K562 (cell line): ENCODE results near the gene SRSF5.

Experiments used
- ADNP ChIP-seq: fragments of 200-800 bp; sonication (Bioruptor generic); IDR thresholded peaks from 2 replicates; pipeline ENCODE4 v1.6.1; 2016; ENCODE audit warnings: missing genetic modification characterization, missing compliant biosample characterization
- ARID4B ChIP-seq: sonication (generic); formaldehyde crosslinking; IDR thresholded peaks from 2 replicates; pipeline ENCODE4 v1.8.0; 2022; ENCODE audit warnings: mild to moderate bottlenecking, missing genetic modification reagents
- CHD4 ChIP-seq: fragments of 200-600 bp; sonication (generic); IDR thresholded peaks from 3 replicates; pipeline ENCODE4 v1.6.1; 2012; ENCODE audit warnings: low read depth, mild to moderate bottlenecking, mixed read lengths, low read length, inconsistent platforms; ENCODE audit not compliant: insufficient read depth, insufficient replicate concordance, poor library complexity, severe bottlenecking
- CREB1 ChIP-seq, 2 experiments: sonication (generic) in 1 of 2; formaldehyde crosslinking in 1 of 2; IDR thresholded peaks; 2 replicates each; pipeline versions ENCODE4 v1.6.1 to v1.8.0; 2012 to 2022; ENCODE audit warnings: inconsistent platforms in 1 of 2, mild to moderate bottlenecking in 1 of 2, missing genetic modification reagents in 1 of 2, moderate library complexity in 1 of 2
- CTCF ChIP-seq, 3 experiments: IDR thresholded peaks in 2 of 3; conservative IDR thresholded peaks in 1 of 3; 2 replicates each; pipeline ENCODE4 v1.5.1; 2011 to 2012; ENCODE audit warnings: low read length in 3 of 3, mild to moderate bottlenecking in 3 of 3, control low read depth in 2 of 3, improper control_type of control experiment in 1 of 3, inconsistent platforms in 1 of 3, low read depth in 1 of 3, mixed read lengths in 1 of 3, moderate library complexity in 1 of 3; ENCODE audit not compliant: insufficient read depth in 2 of 3
- EZH2 ChIP-seq: IDR thresholded peaks from 2 replicates; pipeline ENCODE4 v1.6.1; 2012; ENCODE audit warnings: low read depth, mild to moderate bottlenecking, inconsistent platforms, low read length, borderline replicate concordance
- FOXP1 ChIP-seq: sonication (generic); formaldehyde crosslinking; IDR thresholded peaks from 2 replicates; pipeline ENCODE4 v1.8.0; 2022; ENCODE audit warnings: mild to moderate bottlenecking, missing genetic modification reagents
- NR3C1 ChIP-seq: sonication (generic); formaldehyde crosslinking; IDR thresholded peaks from 2 replicates; pipeline ENCODE4 v1.8.1; 2022; ENCODE audit warnings: missing genetic modification reagents
- POLR2AphosphoS5 ChIP-seq: IDR thresholded peaks from 2 replicates; pipeline ENCODE4 v1.6.1; 2011; ENCODE audit warnings: mild to moderate bottlenecking, low read depth, low read length, moderate library complexity; ENCODE audit not compliant: control insufficient read depth, insufficient read depth
- ZBTB33 ChIP-seq: sonication (generic); formaldehyde crosslinking; IDR thresholded peaks from 2 replicates; pipeline ENCODE4 v1.8.1; 2023; ENCODE audit warnings: mild to moderate bottlenecking, missing genetic modification reagents
- ZNF184 ChIP-seq: sonication (generic); formaldehyde crosslinking; IDR thresholded peaks from 2 replicates; pipeline ENCODE4 v1.5.0; 2020; ENCODE audit warnings: missing genetic modification reagents

- TF ChIP-seq ZBTB33 (no peak), POLR2AphosphoS5 (no peak), ADNP (tag) (no peak), FOXP1 (no peak), ZNF184 (no peak), CTCF (IDR thresholded peaks at IDR 0.05 in 2 of 3, conservative IDR thresholded peaks at IDR 0.05 in 1 of 3; ENCODE audit: insufficient read depth in 2 of 3, low read depth in 1 of 3, low read length in 3 of 3) (no peak), CHD4 (no peak), EZH2 (no peak), NR3C1 (CRISPR knock-in tag) (no peak), ARID4B (CRISPR knock-in tag) (no peak), CREB1 (IDR thresholded peaks at IDR 0.05) (no peak), CREB1 (CRISPR knock-in tag; IDR thresholded peaks at IDR 0.05) (no peak)
Observed at GRCh38 chr14:69780952-69781351, 14.0 kb downstream of the SRSF5 start.
